ENCODE results near the gene RNF222. TPM values are rescaled to one million over a fixed set of nuclear protein-coding genes. Genes with fewer than 3 reads are reported as not detected.

RNF222 gene
- polyA plus RNA-seq, 2 of the 4 experiments (the other 2 are of a cell fraction), result not detected

GRCh38 chr17:8435245-8436168 lies 37.9 kb upstream of the RNF222 start, which contains the start of gene NDEL1 (continued):
- TF ChIP-seq CBX2 (IDR thresholded peaks at IDR 0.05; ENCODE audit: borderline replicate concordance, low read depth), result no peak
- peak; percentile 99 for TF ChIP-seq PHF8 (IDR thresholded peaks at IDR 0.05; ENCODE audit: borderline replicate concordance, low read depth)
- no peak for TF ChIP-seq HEYL (CRISPR knock-in tag; IDR thresholded peaks at IDR 0.05)
- TF ChIP-seq BHLHE40 (IDR thresholded peaks at IDR 0.05; ENCODE audit: low read depth, low read length), result no peak
- no peak for TF ChIP-seq ESRRA (IDR thresholded peaks at IDR 0.05; ENCODE audit: borderline replicate concordance, low read length)
- TF ChIP-seq FOSL2 (IDR thresholded peaks at IDR 0.05), result no peak
- TF ChIP-seq FOSL2 (CRISPR knock-in tag; IDR thresholded peaks at IDR 0.05), result peak; percentile 26; the same call in 1 of the 2 replicates
- TF ChIP-seq HOXB13 (CRISPR knock-in tag; IDR thresholded peaks at IDR 0.05; ENCODE audit: low read depth), result no peak
- no peak for TF ChIP-seq RNF2 (IDR thresholded peaks at IDR 0.05; ENCODE audit: borderline replicate concordance, low read depth)
- TF ChIP-seq KDM1A (IDR thresholded peaks at IDR 0.05; ENCODE audit: low read depth), result no peak
- TF ChIP-seq RAD21 (conservative IDR thresholded peaks at IDR 0.05 in 1 of 2, IDR thresholded peaks at IDR 0.05 in 1 of 2), result no peak; a peak in 1 of 5 replicates
- no peak for TF ChIP-seq NFE2L2 (conservative IDR thresholded peaks at IDR 0.05; ENCODE audit: low read length)
- TF ChIP-seq HMGXB4 (CRISPR knock-in tag; IDR thresholded peaks at IDR 0.05; ENCODE audit: borderline replicate concordance), result no peak
- no peak for TF ChIP-seq CBX8 (IDR thresholded peaks at IDR 0.05)
- TF ChIP-seq EHMT2 (IDR thresholded peaks at IDR 0.05; ENCODE audit: low read depth), result no peak
- no peak for TF ChIP-seq ELK1 (IDR thresholded peaks at IDR 0.05; ENCODE audit: low read depth, low read length)
- no peak for TF ChIP-seq NPAS2 (CRISPR knock-in tag; IDR thresholded peaks at IDR 0.05; ENCODE audit: borderline replicate concordance)
- no peak for TF ChIP-seq KDM5A (IDR thresholded peaks at IDR 0.05)
- TF ChIP-seq EHF (CRISPR knock-in tag; IDR thresholded peaks at IDR 0.05), result no peak
- TF ChIP-seq ZSCAN20 (CRISPR knock-in tag; IDR thresholded peaks at IDR 0.05), result no peak
- peak; percentile 32; the same call in 1 of the 2 replicates for TF ChIP-seq MAX (IDR thresholded peaks at IDR 0.05)

- POLR2A ChIA-PET, result no interaction called here
- CTCF ChIA-PET, result interaction anchor here (1.2 to 3.3 kb wide), 3 partner anchors 21 to 316 kb away, joined by 6 to 19 read pairs (median 6); no protein-coding TSS in a partner anchor
- 73% methylated on average over 7 of the region's 7 CpGs for WGBS (ENCODE audit: missing lambda C conversion rate)
- H3K9me3 ChIP-seq, result no peaks in the 10 kb centered on the region
- DNase-seq (ENCODE audit: low read depth in 1 of 2, low spot score in 1 of 2) (no peak), FAIRE-seq (no peak), ATAC-seq (no peak)
- H3K4me2 ChIP-seq, result no peak overlapping the region
- H3K4me3 ChIP-seq, result no peak overlapping the region
- no peaks in the 10 kb centered on the region for H3K4me1 ChIP-seq
- H3K27ac ChIP-seq, result no peak overlapping the region
- TF ChIP-seq NPAS2 (CRISPR knock-in tag; IDR thresholded peaks at IDR 0.05; ENCODE audit: borderline replicate concordance) (no peak), SREBF2 (IDR thresholded peaks at IDR 0.05) (no peak), RFX5 (IDR thresholded peaks at IDR 0.05) (no peak), RARB (CRISPR knock-in tag; IDR thresholded peaks at IDR 0.05) (no peak), PHF8 (IDR thresholded peaks at IDR 0.05; ENCODE audit: borderline replicate concordance, low read depth) (no peak), REST (IDR thresholded peaks at IDR 0.05) (no peak), FOSB (CRISPR knock-in tag; IDR thresholded peaks at IDR 0.05) (no peak), HES2 (IDR thresholded peaks at IDR 0.05) (no peak), RNF2 (IDR thresholded peaks at IDR 0.05; ENCODE audit: borderline replicate concordance, low read depth) (no peak), FOSL2 (IDR thresholded peaks at IDR 0.05) (no peak), FOSL2 (CRISPR knock-in tag; IDR thresholded peaks at IDR 0.05) (no peak), CHD2 (IDR thresholded peaks at IDR 0.05; ENCODE audit: low read length, partially characterized antibody) (no peak), NR3C1 (IDR thresholded peaks at IDR 0.05) (no peak), CBX8 (IDR thresholded peaks at IDR 0.05) (no peak), HOXB5 (CRISPR knock-in tag; IDR thresholded peaks at IDR 0.05) (no peak)
These were observed 33.3 kb upstream of the RNF222 start for GRCh38 chr17:8430966-8431365.
